ENCODE data around the gene OLIG1.

Gene OLIG1

GRCh38 chr21:33073636-33074035 is 3.7 kb downstream of the OLIG1 start:
- DNase-seq (ENCODE audit: low read depth in 1 of 2, low spot score in 1 of 2), result no peak
- Histone ChIP-seq H3K27me3 (ENCODE audit: insufficient read depth, poor library complexity, severe bottlenecking) (no peaks in the 10 kb centered on the region), H3K27ac (replicated peaks) (no peak overlapping the region), H3K4me3 (replicated peaks; ENCODE audit: insufficient read depth, low read length) (no peak overlapping the region)
- no peak for TF ChIP-seq POLR2AphosphoS5 (IDR thresholded peaks at IDR 0.05; ENCODE audit: low read depth)
- no peak for TF ChIP-seq REST (IDR thresholded peaks at IDR 0.05; ENCODE audit: insufficient replicate concordance, low read depth)
- no peak for TF ChIP-seq GABPA (IDR thresholded peaks at IDR 0.05; ENCODE audit: low read depth)
- TF ChIP-seq SPI1 (IDR thresholded peaks at IDR 0.05; ENCODE audit: borderline replicate concordance, low read depth), result no peak
- no peak for TF ChIP-seq CTCF (IDR thresholded peaks at IDR 0.05; ENCODE audit: insufficient read depth, low read length)

- no peak for TF ChIP-seq SPI1 (IDR thresholded peaks at IDR 0.05; ENCODE audit: borderline replicate concordance, low read depth)
- TF ChIP-seq REST (IDR thresholded peaks at IDR 0.05; ENCODE audit: insufficient replicate concordance, low read depth), result no peak
- no peak for TF ChIP-seq CTCF (IDR thresholded peaks at IDR 0.05; ENCODE audit: insufficient read depth, low read length)
- TF ChIP-seq GABPA (IDR thresholded peaks at IDR 0.05; ENCODE audit: low read depth), result no peak
- no peak for TF ChIP-seq POLR2AphosphoS5 (IDR thresholded peaks at IDR 0.05; ENCODE audit: low read depth)
- Histone ChIP-seq H3K27me3 (ENCODE audit: insufficient read depth, poor library complexity, severe bottlenecking) (no peaks in the 10 kb centered on the region), H3K27ac (replicated peaks) (no peak overlapping the region), H3K4me3 (replicated peaks; ENCODE audit: insufficient read depth, low read length) (no peak overlapping the region)
- DNase-seq (ENCODE audit: low read depth in 1 of 2, low spot score in 1 of 2), result no peak
These were observed 5.2 kb downstream of the OLIG1 start for GRCh38 chr21:33075128-33075527.

GRCh38 chr21:33075596-33076195 is 5.8 kb downstream of the OLIG1 start:
- no peak overlapping the region for H3K27ac ChIP-seq (replicated peaks)
- TF ChIP-seq REST (IDR thresholded peaks at IDR 0.05; ENCODE audit: insufficient replicate concordance, low read depth) (no peak), POLR2AphosphoS5 (IDR thresholded peaks at IDR 0.05; ENCODE audit: low read depth) (no peak), SPI1 (IDR thresholded peaks at IDR 0.05; ENCODE audit: borderline replicate concordance, low read depth) (no peak), CTCF (IDR thresholded peaks at IDR 0.05; ENCODE audit: insufficient read depth, low read length) (no peak), GABPA (IDR thresholded peaks at IDR 0.05; ENCODE audit: low read depth) (no peak)
- H3K27me3 ChIP-seq (ENCODE audit: insufficient read depth, poor library complexity, severe bottlenecking), result no peaks in the 10 kb centered on the region
- H3K4me3 ChIP-seq (replicated peaks; ENCODE audit: insufficient read depth, low read length), result no peak overlapping the region
- DNase-seq (ENCODE audit: low read depth in 1 of 2, low spot score in 1 of 2), result no peak
